ENCODE data around the gene CNTNAP5.

Gene CNTNAP5

DNA sequence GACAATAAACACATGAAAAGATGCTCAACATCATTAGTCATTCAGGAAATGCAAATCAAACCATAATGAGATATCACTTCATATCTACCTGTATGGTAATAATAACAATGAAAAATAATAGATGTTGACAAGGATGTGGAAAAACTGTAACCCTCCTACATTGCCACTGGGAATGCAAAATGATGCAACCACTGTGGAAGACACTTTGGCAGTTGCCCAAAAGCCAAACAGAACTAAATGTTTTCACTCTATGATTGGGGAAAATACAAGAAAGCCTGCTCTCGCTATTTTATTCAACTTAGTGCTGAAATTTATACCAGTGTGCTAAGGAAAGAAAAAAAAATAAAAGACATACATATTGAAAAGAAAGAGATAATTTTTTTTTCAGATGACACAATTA is 934.5 kb downstream of the CNTNAP5 start:
- Mint-ChIP-seq H3K36me3 (no peaks in the 10 kb centered on the region), H3K27me3 (no peaks in the 10 kb centered on the region), H3K4me3 (no peak overlapping the region), H3K9me3 (peaks cover 8% of the 10 kb centered on the region), H3K4me1 (no peaks in the 10 kb centered on the region), H3K27ac (no peak overlapping the region)
- no peak for DNase-seq
- CTCF ChIA-PET, result no interaction called here

- H3K27ac Mint-ChIP-seq, result no peak overlapping the region
- H3K4me3 Mint-ChIP-seq, result no peak overlapping the region
- no peak for DNase-seq
- no peaks in the 10 kb centered on the region for H3K27me3 Mint-ChIP-seq
- no peaks in the 10 kb centered on the region for H3K4me1 Mint-ChIP-seq
- CTCF ChIA-PET, result no interaction called here
- no peaks in the 10 kb centered on the region for H3K36me3 Mint-ChIP-seq
- peaks cover 8% of the 10 kb centered on the region for H3K9me3 Mint-ChIP-seq
These were observed 936.0 kb downstream of the CNTNAP5 start for GRCh38 chr2:124961132-124961531.

All from activated naive CD4-positive, alpha-beta T cell treated with anti-CD3 and anti-CD28 coated beads, Interleukin-2, amount 10 ng/mL, durations not matched to agents 7 days and 5 days (primary cell).